Mucosa of gallbladder (tissue), 1 donor: Measurements from ENCODE around the gene PHACTR4. TPM values are rescaled to one million over a fixed set of nuclear protein-coding genes. Genes with fewer than 3 reads are reported as not detected.
A peak's percentile ranks its signal among the peaks of the same experiment; 100 is the strongest.
"Not testable (repeated sequence)": the region's sequence is repeated elsewhere in the genome, so short reads cannot be mapped to it uniquely, and the experiment has no call there.

Source experiments
- DNase-seq: peaks from one replicate; pipeline ENCODE4 v3.0.0-alpha.2; 2020; ENCODE audit warnings: low spot score
- total RNA-seq: library from RNA; stranded (reverse); gene quantifications from one replicate; pipeline ENCODE4 v1.2.1, GENCODE V29; 2021
- donor health status: DM: no; HTN: no; CAD: no.

Gene PHACTR4
- total RNA-seq, 1 donor from 2014 or later = 36.5 TPM

DNA sequence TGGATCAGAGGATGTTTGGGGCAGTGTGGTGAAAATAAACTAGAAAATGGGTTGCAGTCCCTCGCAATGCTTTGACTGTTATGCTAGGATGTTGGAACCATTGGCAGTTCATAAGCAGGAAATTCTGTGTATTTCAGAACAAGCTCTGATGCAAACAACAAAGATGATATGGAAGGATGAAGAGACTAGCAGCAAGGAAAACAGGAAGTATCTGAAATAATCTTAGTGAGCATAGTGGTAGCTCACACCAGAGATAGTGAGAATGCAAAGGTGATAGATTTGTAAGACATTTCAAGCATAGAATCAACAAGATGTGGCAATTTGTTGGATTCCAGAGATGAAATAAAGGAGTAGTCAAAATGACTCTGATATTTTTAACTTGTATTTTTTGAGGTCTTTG, 125.2 kb downstream of the PHACTR4 start:
- DNase-seq = no peak

DNA sequence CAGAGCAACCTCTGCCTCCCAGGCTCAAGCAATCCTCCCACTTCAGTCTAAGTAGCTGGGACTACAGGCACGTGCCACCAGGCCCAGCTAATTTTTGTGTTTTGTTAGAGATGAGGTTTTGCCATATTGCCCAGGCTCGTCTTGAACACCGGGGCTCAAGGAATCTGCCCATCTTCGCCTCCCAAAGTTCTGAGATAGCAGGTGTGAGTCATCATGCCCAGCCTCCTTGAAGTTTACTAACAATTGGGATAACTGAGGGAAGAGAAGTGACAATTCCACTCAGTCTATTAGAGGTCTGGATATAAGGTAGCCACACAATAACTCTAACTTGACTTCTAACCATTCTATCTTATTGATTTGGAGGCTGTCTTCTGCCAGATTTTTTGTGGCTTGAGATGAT, 130.0 kb downstream of the PHACTR4 start:
- DNase-seq = no peak

DNA sequence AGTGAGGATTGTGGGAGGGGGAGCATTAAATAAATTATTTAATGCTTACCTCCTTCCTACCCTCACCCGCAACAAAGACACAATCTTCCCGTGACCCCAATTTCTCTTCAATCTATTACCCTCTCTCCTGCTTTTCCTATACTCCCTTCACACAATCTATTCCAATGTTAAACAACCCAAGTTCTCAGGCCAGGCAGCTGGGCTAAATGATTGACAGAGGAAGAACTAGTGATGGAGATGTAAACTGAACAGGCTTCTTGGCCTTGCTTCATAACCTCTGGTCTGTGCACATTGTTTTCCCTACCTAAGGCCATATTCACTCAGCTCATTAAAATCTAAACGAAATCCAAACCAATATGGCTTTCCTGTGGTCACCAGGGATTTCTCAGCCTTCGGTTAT, 132.4 kb downstream of the PHACTR4 start:
- no peak for DNase-seq

GRCh38 chr1:28503117-28503516, 133.6 kb downstream of the PHACTR4 start:
- no peak for DNase-seq

- peak; percentile 98 for DNase-seq
Observed at GRCh38 chr1:28505406-28506187, 136.1 kb downstream of the PHACTR4 start, which contains the start of gene RCC1. Gene RCC1, plus strand, starts transcription at chr1:28506043. Its CDS starts 23,824 bp downstream, at chr1:28529867.

DNA sequence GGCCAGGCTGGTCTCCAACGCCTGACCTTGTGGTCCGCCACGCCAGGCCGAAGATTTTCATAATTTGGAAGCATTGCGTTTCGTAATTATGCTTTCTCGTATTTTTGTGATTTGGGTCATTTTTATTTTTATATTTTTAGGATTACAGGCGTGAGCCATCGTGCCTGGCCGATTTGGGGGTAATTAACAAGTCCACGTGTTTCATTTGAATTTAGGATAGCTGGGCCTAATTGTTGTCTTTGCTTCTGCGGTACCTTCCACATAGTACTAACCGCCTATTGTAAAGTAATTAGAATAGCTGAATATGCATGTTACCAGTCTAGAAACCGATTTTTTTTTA, 137.3 kb downstream of the PHACTR4 start:
- DNase-seq = no peak

- DNase-seq = no peak
Observed at GRCh38 chr1:28507247-28507645, 137.7 kb downstream of the PHACTR4 start.

DNA sequence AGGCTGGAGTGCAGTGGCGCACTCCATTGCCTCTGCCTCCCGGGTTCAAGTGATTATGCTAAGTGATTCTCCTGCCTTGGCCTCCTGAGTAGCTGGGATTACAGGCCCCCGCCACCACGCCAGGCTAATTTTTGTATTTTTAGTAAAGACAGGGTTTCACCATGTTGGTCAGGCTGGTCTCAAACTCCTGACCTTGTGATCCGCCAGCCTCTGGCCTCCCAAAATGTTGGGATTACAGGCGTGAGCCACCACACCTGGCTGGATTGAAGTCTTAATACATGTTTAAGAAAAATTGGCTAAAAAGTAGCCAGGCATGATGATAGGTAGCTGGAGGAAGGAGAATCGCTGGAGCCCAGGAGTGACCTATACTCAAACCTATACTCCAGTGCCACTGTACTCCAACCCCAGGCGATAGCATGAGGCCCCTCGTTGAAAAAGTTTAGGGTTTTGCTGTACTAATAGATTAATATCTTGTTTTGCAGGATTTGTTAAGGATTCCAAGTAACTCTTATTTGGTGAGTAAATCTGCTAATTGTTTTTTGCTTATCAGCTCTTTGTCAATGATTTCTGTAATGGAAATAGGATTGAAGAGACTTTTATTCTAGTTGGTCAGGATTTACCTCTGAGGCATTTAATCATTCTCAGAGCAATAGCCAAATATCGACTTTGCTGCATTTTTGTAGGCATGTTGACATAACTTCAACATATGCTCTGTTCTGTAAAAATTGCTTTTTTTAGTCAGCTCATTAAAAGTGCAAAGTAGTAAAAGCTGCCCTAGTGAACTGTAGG, 138.3 kb downstream of the PHACTR4 start:
- no peak for DNase-seq

- no peak for DNase-seq
Observed at GRCh38 chr1:28508435-28508754, 138.9 kb downstream of the PHACTR4 start.

GRCh38 chr1:28509705-28510272, 140.2 kb downstream of the PHACTR4 start:
- DNase-seq = no peak

GRCh38 chr1:28510273-28510969, 140.9 kb downstream of the PHACTR4 start:
- DNase-seq = no peak

GRCh38 chr1:28510970-28511440, 141.5 kb downstream of the PHACTR4 start:
- no peak for DNase-seq

DNA sequence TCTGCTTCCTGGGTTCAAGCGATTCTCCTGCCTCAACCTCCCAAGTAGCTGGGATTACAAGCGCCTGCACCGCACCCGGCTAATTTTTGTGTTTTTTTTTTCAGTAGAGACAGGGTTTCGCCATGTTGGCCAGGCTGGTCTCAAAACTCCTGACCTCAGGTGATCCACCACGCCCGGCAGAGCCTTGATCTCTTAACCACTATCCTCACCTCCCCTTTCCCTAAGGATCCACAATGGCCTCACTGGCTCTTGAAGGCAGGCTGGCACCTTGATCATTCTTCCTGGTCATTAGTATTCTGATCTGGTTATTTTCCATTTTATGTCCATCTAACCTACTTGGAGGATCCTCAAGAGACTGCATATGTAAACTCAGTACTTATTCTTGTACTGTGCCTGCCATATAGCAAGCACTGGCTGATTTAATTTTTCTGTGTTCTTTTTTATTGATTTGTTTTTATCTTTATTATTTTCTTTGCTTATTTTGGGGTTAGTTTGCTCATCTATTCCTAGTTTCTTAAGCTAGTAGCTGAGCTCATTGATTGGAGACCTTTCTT, 142.6 kb downstream of the PHACTR4 start:
- no peak for DNase-seq

DNA sequence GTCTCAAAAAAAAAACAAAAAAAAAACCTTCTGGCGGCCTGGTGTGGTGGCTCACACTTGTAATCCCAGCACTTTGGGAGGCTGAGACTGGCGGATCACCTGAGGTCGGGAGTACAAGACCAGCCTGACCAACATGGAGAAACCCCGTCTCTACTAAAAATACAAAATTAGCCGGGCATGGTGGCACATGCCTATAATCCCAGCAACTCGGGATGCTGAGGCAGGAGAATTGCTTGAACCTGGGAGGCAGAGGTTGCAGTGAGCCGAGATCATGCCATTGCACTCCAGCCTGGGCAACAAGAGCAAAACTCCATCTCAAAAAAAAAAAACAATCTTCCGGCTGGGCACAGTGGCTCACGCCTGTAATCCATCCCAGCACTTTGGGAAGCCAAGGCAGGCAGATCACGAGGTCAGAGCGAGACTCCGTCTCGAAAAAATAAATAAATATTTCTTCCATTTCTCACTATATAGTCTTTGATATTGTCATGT, 144.9 kb downstream of the PHACTR4 start:
- not testable (repeated sequence) for DNase-seq

- no peak for DNase-seq
Observed at GRCh38 chr1:28516518-28516956, 147.0 kb downstream of the PHACTR4 start.

- DNase-seq = no peak
Observed at GRCh38 chr1:28517649-28517999, 148.1 kb downstream of the PHACTR4 start.

- peak; percentile 90 for DNase-seq
Observed at GRCh38 chr1:28518000-28518744, 148.6 kb downstream of the PHACTR4 start.

- no peak for DNase-seq
Observed at GRCh38 chr1:28518745-28519341, 149.3 kb downstream of the PHACTR4 start.

GRCh38 chr1:28519946-28520725, 150.6 kb downstream of the PHACTR4 start:
- no peak for DNase-seq

GRCh38 chr1:28520796-28521195, 151.3 kb downstream of the PHACTR4 start:
- not testable (repeated sequence) for DNase-seq
